RKO (cell line): ENCODE measurements around the gene NME4.
"Not testable (repeated sequence)": the region's sequence is repeated elsewhere in the genome, so short reads cannot be mapped to it uniquely, and the experiment has no call there.

Experiments
- DNase-seq: peaks from one replicate; pipeline ENCODE4 v3.0.0-alpha.2; 2016; ENCODE audit warnings: low spot score

The NME4 gene

GRCh38 chr16:397135-397661 lies at the start of gene NME4:
NME4 (plus strand) TSS chr16:397199; CDS start chr16:397223, 24 bp downstream.
- no peak for DNase-seq

GRCh38 chr16:347203-347602 lies 49.8 kb upstream of the NME4 start:
- no peak for DNase-seq

- DNase-seq: not testable (repeated sequence)
Measured at GRCh38 chr16:348495-348894, 48.5 kb upstream of the NME4 start.

GRCh38 chr16:349211-349610 lies 47.8 kb upstream of the NME4 start:
- no peak for DNase-seq

- no peak for DNase-seq
Measured at GRCh38 chr16:350203-350602, 46.8 kb upstream of the NME4 start.

GRCh38 chr16:351804-352520 lies 45.0 kb upstream of the NME4 start:
- no peak for DNase-seq

GRCh38 chr16:352547-353403 lies 44.2 kb upstream of the NME4 start, which contains the start of gene AXIN1:
AXIN1 (minus strand) TSS chr16:352723; CDS start chr16:347025, 5,698 bp downstream.
- peak; percentile 97 for DNase-seq

- no peak for DNase-seq
Measured at GRCh38 chr16:353404-354290, 43.4 kb upstream of the NME4 start.

GRCh38 chr16:354291-354881 lies 42.6 kb upstream of the NME4 start:
- no peak for DNase-seq

GRCh38 chr16:354971-355461 lies 42.0 kb upstream of the NME4 start:
- DNase-seq: no peak

GRCh38 chr16:356741-357140 lies 40.3 kb upstream of the NME4 start:
- DNase-seq: no peak

- no peak for DNase-seq
Measured at GRCh38 chr16:359067-359763, 37.8 kb upstream of the NME4 start.

GRCh38 chr16:359871-360697 lies 36.9 kb upstream of the NME4 start:
- no peak for DNase-seq

- no peak for DNase-seq
Measured at GRCh38 chr16:360698-361336, 36.2 kb upstream of the NME4 start.

- DNase-seq: no peak
Measured at GRCh38 chr16:361341-361871, 35.6 kb upstream of the NME4 start.

- peak; percentile 83 for DNase-seq
Measured at GRCh38 chr16:361872-362701, 34.9 kb upstream of the NME4 start.

- not testable (repeated sequence) for DNase-seq
Measured at GRCh38 chr16:362702-362999, 34.3 kb upstream of the NME4 start.

- no peak for DNase-seq
Measured at GRCh38 chr16:363110-363765, 33.8 kb upstream of the NME4 start.
